ENCODE data around the gene DCAF8. TPM values are rescaled to one million over a fixed set of nuclear protein-coding genes. Genes with fewer than 3 reads are reported as not detected.

DCAF8 gene
- total RNA-seq, 1 experiment from 2014 or later: 152 TPM

DNA sequence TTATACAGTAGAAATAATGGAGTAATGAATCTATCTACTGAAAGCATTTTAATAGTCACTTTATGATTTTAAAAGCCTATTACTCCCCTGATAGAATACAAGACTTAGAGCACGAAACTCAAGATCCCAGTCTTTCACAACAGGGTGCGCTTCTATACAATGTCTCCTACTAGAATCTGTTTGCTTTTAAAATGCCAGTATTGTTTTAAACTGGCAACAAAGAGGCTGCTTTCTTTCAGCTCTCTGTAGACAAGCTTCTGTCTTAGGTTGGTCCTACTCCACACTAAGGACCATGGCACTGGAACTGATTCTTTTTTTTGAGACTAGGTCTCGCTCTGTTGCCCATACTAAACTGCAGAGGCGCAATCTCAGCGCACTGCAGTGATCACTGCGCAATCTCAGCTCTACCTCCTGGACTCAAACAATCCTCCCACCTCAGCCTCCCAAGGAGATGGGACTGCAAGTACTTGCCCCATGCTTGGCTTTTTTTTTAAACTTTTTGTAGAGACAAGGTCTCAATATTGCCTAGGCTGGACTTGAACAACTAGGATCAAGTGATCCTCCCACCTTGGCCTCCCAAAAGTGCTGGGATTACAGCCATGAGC, 4.8 kb downstream of the DCAF8 start:
- TF ChIP-seq, protein P1, sequence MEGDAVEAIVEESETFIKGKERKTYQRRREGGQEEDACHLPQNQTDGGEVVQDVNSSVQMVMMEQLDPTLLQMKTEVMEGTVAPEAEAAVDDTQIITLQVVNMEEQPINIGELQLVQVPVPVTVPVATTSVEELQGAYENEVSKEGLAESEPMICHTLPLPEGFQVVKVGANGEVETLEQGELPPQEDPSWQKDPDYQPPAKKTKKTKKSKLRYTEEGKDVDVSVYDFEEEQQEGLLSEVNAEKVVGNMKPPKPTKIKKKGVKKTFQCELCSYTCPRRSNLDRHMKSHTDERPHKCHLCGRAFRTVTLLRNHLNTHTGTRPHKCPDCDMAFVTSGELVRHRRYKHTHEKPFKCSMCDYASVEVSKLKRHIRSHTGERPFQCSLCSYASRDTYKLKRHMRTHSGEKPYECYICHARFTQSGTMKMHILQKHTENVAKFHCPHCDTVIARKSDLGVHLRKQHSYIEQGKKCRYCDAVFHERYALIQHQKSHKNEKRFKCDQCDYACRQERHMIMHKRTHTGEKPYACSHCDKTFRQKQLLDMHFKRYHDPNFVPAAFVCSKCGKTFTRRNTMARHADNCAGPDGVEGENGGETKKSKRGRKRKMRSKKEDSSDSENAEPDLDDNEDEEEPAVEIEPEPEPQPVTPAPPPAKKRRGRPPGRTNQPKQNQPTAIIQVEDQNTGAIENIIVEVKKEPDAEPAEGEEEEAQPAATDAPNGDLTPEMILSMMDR (conservative IDR thresholded peaks at IDR 0.05): no peak
- TF ChIP-seq EZH2 (IDR thresholded peaks at IDR 0.05; ENCODE audit: low read depth): no peak
- Histone ChIP-seq H4K20me1 (ENCODE audit: insufficient read depth) (peaks cover 36% of the 10 kb centered on the region), H3F3A (ENCODE audit: insufficient read depth, low read depth) (peaks cover 36% of the 10 kb centered on the region), H3K27ac (0 out of 2 replicates have a peak overlapping the region, but pooled peaks have one; percentile 0), H3K4me1 (replicated peaks; ENCODE audit: insufficient read depth) (peaks cover 34% of the 10 kb centered on the region), H3K9me3 (ENCODE audit: insufficient read depth, low read depth) (no peaks in the 10 kb centered on the region), H3K4me3 (no peak overlapping the region), H3K27me3 (ENCODE audit: insufficient read depth, low read depth) (no peaks in the 10 kb centered on the region), H3K4me2 (peak overlapping the region; percentile 17), H3K9me2 (ENCODE audit: insufficient read depth) (no peaks in the 10 kb centered on the region), H2AFZ (no peak overlapping the region), H3K36me3 (ENCODE audit: low read depth) (peaks cover 5% of the 10 kb centered on the region; the same call in 1 of the 2 replicates), H3K79me2 (ENCODE audit: low read depth) (peaks cover 74% of the 10 kb centered on the region)
- POLR2A ChIA-PET (ENCODE audit: unreplicated experiment): no interaction called here
- no TSS peak for BruUV-seq (replicated peaks)
- no peak for DNase-seq
- CTCF ChIA-PET: no interaction called here
- intact Hi-C loops (cut with micrococcal nuclease; ENCODE audit: unreplicated experiment): no loop called here

DNA sequence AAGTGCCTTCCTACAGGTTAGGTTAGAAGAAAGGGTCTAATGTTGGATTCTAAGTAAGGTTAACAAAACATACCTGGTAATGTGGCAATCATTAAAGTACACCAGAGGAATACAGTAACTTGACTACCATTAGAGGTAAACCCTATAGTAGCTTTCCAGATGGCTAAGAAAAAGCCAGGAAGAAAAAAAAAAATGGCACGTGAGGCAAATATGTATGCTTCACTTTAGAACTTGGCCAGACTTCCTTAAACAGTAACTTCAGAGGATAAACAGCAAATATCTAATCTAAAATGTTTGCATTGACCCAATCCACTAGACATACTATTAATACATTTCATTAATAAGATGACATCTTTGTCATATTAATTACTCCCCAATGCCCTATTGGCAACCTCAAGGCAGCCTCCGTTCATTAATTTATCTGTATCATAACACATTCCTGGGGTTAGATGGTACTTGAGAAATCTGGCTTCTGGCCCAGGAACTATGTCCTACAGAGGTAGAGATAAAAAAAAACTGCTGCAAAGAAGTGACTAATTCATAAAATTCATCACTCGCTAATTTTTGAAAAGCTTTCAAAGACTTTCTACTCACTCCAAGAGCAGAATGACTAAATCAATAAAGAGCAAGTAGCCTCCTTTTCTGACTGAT, 5.8 kb downstream of the DCAF8 start:
- ChIA-PET POLR2A (ENCODE audit: unreplicated experiment) (interaction anchor here (0.7 kb wide), 1 partner anchor 58 kb away, joined by 6 read pairs; no protein-coding TSS in a partner anchor), CTCF (no interaction called here)
- no peaks in the 10 kb centered on the region for H3K9me3 ChIP-seq (ENCODE audit: insufficient read depth, low read depth)
- no peak overlapping the region for H2AFZ ChIP-seq
- H3K36me3 ChIP-seq (ENCODE audit: low read depth): peaks cover 5% of the 10 kb centered on the region; the same call in 1 of the 2 replicates
- no peak overlapping the region for H3K27ac ChIP-seq
- no TSS peak for BruUV-seq (replicated peaks)
- peaks cover 34% of the 10 kb centered on the region for H3F3A ChIP-seq (ENCODE audit: insufficient read depth, low read depth)
- peak; percentile 7 to 75 for DNase-seq
- H3K79me2 ChIP-seq (ENCODE audit: low read depth): peaks cover 71% of the 10 kb centered on the region
- H3K4me2 ChIP-seq: peak overlapping the region; percentile 17
- H3K4me1 ChIP-seq (replicated peaks; ENCODE audit: insufficient read depth): peaks cover 34% of the 10 kb centered on the region
- no peak overlapping the region for H3K4me3 ChIP-seq
- no peaks in the 10 kb centered on the region for H3K9me2 ChIP-seq (ENCODE audit: insufficient read depth)
- peaks cover 46% of the 10 kb centered on the region for H4K20me1 ChIP-seq (ENCODE audit: insufficient read depth)
- no peaks in the 10 kb centered on the region for H3K27me3 ChIP-seq (ENCODE audit: insufficient read depth, low read depth)
- TF ChIP-seq EZH2 (IDR thresholded peaks at IDR 0.05; ENCODE audit: low read depth): no peak
- TF ChIP-seq, protein P1 (conservative IDR thresholded peaks at IDR 0.05): no peak
- intact Hi-C loops (cut with micrococcal nuclease; ENCODE audit: unreplicated experiment): no loop called here

DNA sequence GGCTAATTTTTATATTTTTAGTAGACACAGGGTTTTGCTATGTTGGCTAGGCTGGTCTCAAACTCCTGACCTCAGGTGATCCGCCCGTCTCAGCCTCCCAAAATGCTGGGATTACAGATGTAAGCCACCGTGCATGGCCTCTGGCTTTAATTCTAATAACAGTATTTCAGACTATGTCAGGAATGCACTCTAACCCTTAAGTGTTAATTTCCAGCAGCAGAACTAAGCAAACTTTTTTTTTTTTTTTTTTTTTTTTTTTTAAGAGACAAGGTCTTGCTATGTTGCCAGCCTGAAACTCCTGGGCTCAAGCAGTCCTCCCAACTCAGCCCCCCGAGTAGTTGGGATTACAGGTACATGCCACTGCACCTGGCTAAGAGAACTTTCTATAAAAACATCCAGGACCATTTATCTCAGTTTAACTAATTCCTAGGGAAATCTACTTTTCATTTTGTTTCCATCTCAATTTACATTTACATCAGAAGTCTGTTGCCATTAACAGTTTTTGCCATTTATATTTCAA, 6.5 kb downstream of the DCAF8 start:
- peaks cover 29% of the 10 kb centered on the region for H3K4me1 ChIP-seq (replicated peaks; ENCODE audit: insufficient read depth)
- no peaks in the 10 kb centered on the region for H3K9me3 ChIP-seq (ENCODE audit: insufficient read depth, low read depth)
- H3K27me3 ChIP-seq (ENCODE audit: insufficient read depth, low read depth): no peaks in the 10 kb centered on the region
- no peak for TF ChIP-seq EZH2 (IDR thresholded peaks at IDR 0.05; ENCODE audit: low read depth)
- TF ChIP-seq, protein P1 (conservative IDR thresholded peaks at IDR 0.05): no peak
- no peak overlapping the region for H3K4me2 ChIP-seq
- peaks cover 71% of the 10 kb centered on the region for H3K79me2 ChIP-seq (ENCODE audit: low read depth)
- peaks cover 28% of the 10 kb centered on the region for H3F3A ChIP-seq (ENCODE audit: insufficient read depth, low read depth)
- intact Hi-C loops (cut with micrococcal nuclease; ENCODE audit: unreplicated experiment): no loop called here
- no peak for DNase-seq
- H3K4me3 ChIP-seq: no peak overlapping the region
- peaks cover 8% of the 10 kb centered on the region; the same call in 1 of the 2 replicates for H3K36me3 ChIP-seq (ENCODE audit: low read depth)
- ChIA-PET POLR2A (ENCODE audit: unreplicated experiment) (no interaction called here), CTCF (no interaction called here)
- H3K9me2 ChIP-seq (ENCODE audit: insufficient read depth): no peaks in the 10 kb centered on the region
- H3K27ac ChIP-seq: no peak overlapping the region
- H2AFZ ChIP-seq: no peak overlapping the region
- BruUV-seq (replicated peaks): no TSS peak
- H4K20me1 ChIP-seq (ENCODE audit: insufficient read depth): peaks cover 48% of the 10 kb centered on the region

Measured in PC-9 (cell line).